Inflammatory macrophage (primary cell): Measurements from ENCODE around the gene C10orf71.
A peak's percentile ranks its signal among the peaks of the same experiment; 100 is the strongest.

ENCODE experiments used
- DNase-seq, 2 donors: peaks; one replicate each; pipeline ENCODE4 v3.0.0-alpha.2; 2020 to 2022

C10orf71 gene

DNA sequence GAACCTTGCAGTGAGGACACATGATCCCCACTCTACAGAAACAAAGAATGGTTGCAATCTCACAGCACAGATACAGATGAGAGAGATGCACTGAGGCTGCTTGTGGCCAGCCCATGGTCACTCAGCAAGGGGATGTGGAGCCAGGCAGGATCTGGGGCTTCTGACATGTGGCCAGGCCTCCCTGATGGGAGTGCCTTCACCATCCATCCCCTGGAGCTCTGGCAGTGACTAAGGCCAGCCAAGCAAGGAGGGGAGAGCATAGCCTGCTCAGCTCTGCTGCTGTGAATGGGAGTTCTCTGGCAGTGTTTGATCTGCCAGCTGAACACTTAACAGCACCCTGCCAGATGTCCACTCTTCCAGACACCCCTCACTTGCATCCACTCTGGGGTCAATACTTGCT is 19.8 kb downstream of the C10orf71 start:
- no peak for DNase-seq

- DNase-seq, result peak; percentile 36 to 65
Measured at GRCh38 chr10:49319206-49319605, 20.2 kb downstream of the C10orf71 start.

- no peak for DNase-seq
Measured at GRCh38 chr10:49320191-49320590, 21.2 kb downstream of the C10orf71 start.

GRCh38 chr10:49321021-49321420 is 22.1 kb downstream of the C10orf71 start:
- no peak for DNase-seq

GRCh38 chr10:49322371-49323170 is 23.6 kb downstream of the C10orf71 start:
- DNase-seq, result no peak

GRCh38 chr10:49323171-49323895 is 24.4 kb downstream of the C10orf71 start:
- peak; percentile 23 to 40 for DNase-seq

DNA sequence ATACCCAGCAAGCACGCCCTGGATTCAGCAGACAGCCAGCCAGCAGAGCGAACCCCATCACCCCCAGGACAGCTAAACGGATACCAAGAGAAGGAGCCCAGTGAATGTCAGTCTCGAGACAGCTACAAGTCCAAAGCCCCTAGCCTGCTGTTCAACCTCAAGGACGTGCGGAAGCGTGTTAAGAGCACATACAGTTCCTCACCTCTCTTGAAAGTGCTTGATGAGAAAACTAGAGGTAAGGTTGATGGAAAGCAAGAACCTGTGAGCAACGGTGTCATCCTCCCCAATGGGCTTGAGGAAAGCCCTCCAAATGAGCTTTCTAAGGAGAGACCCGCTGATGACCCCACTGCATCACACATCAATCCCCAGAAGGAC is 24.9 kb downstream of the C10orf71 start:
- DNase-seq, result no peak

GRCh38 chr10:49324711-49325110 is 25.7 kb downstream of the C10orf71 start:
- DNase-seq, result peak; percentile 31 to 41

GRCh38 chr10:49325131-49325915 is 26.4 kb downstream of the C10orf71 start:
- no peak for DNase-seq

GRCh38 chr10:49325916-49326783 is 27.2 kb downstream of the C10orf71 start:
- no peak for DNase-seq

DNA sequence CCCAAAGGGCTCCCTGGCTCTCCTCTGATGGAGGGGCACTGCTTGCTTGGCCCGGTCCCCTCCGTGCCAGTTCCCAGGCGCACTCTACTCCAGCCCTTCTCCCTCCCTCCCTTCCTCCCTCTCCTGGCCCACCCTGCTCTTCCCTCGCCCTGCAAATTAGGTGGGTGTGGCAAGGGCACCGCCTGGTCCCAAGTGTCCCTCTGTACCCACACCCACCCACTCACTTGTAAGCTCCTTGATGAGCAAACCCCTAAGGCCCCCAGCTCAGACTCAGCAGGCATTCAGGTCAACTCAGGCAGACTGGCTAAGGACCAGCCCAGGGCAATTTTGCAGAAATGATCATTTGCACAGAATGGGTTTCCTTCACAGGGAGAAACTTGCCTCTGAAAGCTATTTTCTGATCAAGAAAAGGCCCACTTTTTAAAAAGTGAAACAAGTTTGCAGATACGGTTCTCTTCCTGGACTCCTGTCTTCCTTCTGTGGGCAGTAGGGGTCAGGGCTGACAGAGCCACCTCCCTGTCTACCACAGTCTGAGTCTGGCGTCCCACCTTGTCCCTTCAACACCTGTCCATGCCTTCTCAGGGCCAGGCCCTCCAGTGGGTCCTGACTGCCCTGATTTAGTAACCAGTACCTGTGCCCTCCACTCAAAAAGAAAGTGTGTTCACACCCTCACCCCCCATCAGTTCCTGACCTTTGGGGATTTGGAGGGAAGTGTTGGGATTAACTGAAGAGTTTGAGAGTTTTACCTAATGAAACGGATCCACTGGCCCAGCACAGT is 28.3 kb downstream of the C10orf71 start:
- no peak for DNase-seq

- no peak for DNase-seq
Measured at GRCh38 chr10:49328401-49329145, 29.6 kb downstream of the C10orf71 start.

DNA sequence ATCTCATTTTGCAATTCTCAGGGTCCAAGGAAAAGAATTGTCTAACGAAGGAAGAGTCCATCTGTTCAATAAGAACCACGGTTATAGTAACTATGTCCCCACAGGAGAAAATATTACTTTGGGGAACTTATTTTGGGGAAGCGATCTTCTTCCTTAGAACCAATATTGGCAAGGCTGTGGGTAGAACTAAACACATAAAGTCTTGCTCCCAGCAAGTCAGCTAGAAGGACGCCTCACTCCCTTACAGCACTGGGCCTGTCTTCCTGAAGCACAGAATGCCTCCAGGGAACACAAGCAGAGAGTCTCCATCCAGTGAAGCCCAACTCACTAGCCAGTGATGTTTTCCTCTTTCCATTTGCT is 30.2 kb downstream of the C10orf71 start:
- DNase-seq, result peak; percentile 65 to 69

GRCh38 chr10:49330127-49330665 is 31.2 kb downstream of the C10orf71 start:
- DNase-seq, result no peak

DNA sequence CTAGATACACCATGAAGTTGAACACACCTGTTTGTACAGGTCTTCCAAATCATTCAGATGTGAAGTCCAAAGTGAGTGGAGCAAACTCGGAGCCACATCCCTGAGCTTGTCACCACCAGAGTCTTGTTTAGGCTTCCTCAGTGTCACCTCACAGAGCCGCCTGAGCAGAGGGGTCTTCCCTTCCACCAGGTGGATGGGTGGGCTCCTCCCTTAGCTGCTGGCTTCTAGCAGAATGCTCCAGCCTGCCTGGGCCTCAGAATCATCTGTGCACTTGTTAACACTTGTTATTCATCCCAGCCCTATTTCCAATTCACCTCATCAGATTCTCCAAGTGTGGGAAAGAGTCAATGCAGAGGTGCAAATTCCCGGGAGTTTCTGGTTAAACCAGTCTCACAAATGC is 32.5 kb downstream of the C10orf71 start:
- no peak for DNase-seq

GRCh38 chr10:49332333-49332732 is 33.4 kb downstream of the C10orf71 start:
- DNase-seq, result no peak

DNA sequence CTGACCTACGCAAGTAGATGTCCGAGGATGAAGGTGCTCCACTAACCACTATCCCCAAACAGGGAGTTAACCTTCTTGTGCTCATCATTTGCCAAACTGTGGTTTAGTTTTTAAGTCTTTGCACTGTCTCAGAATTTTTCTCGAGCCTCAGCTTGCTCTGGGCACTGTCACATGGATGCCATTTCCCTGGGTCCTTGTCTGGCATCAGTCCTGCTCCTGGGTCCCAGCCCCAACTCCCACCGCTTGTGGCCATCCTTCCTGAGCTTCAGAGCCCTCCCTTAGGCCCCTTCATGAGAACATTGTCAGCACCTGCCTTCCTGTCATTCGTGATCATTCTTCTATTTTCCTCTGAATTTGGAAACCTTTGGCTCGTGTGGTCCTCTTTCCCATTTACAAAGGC is 33.8 kb downstream of the C10orf71 start:
- no peak for DNase-seq

DNA sequence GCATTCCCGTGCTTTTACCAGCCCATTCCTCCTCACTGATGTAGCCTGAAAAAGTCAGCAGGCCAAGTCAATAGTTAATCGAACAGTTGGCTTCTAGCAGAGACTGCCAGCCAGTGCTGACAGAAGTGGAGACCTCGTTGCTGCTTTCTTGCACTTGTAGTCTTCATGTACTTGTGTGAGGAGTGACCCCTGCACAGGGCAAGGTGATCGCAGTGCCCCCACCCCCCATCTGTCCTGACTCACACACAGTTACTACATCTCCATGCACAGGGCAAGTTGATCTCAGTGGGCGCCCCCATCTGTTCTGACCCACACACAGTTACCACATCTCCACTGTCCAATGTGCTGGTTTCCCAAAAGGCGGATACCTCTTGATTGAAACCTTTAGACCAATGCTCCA is 34.2 kb downstream of the C10orf71 start:
- no peak for DNase-seq

DNA sequence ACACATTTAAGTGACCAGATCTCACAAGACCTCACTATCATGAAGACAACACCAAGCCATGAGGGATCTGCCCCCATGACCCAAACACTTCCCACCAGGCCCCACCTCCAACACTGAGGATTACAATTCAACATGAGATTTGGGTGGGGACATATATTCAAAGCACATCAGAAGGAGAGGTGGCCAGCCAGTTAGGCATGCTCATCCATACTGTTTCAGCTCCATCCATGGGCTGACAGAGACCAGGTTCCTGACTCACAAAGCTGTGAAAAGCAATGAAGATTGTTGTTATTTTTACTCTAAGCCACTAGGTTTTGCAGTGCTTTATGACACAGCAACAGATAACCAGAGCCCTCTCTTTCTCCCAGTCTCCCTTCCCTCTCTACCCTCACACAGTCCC is 36.0 kb downstream of the C10orf71 start:
- no peak for DNase-seq

DNA sequence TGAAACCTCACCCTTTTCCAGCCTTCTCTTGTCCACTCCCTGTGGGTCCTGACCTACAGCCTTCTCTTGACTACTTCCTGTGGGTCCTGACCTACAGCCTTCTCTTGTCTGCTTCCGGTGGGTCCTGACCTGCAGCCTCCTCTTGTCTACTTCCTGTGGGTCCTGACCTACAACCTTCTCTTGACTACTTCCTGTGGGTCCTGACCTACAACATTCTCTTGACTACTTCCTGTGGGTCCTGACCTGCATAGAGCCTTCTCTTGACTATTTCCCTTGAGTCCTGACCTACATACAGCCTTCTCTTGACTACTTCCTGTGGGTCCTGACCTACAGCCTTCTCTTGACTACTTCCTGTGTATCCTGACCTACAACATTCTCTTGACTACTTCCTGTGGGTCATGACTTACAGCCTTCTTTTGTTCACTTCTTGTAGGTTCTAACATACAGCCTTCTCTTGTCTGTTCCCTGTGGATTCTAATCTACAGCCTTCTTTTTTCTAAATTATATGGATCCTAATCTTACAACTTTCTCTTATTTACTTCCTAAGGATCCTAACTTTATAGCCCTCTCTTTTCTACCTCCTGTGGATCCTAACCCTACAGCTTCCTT is 36.5 kb downstream of the C10orf71 start:
- DNase-seq, result peak in 1 of 2 donors; percentile 16
